ENCODE data around the gene COLEC11.

The COLEC11 gene

DNA sequence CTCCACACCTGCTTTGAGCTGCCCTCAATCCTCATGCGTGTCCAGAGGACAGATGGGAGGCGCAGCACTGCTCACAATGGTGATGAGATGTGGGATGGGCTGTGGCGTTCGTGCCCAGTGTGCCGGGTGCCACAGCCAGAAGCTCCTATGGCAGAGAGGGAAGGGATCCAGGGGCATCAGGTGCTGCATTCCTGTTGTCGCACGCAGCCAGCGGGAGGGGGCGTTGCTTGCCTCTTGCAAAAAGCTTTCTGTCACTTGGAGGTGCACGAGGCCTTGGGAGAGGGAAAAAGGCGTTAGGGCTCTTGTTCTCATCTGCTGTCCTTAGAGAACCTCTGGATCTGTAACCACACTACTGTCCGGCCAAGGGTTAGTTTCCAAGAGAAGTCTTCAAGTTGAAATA is 33.9 kb downstream of the COLEC11 start:
- TF ChIP-seq, protein P1, sequence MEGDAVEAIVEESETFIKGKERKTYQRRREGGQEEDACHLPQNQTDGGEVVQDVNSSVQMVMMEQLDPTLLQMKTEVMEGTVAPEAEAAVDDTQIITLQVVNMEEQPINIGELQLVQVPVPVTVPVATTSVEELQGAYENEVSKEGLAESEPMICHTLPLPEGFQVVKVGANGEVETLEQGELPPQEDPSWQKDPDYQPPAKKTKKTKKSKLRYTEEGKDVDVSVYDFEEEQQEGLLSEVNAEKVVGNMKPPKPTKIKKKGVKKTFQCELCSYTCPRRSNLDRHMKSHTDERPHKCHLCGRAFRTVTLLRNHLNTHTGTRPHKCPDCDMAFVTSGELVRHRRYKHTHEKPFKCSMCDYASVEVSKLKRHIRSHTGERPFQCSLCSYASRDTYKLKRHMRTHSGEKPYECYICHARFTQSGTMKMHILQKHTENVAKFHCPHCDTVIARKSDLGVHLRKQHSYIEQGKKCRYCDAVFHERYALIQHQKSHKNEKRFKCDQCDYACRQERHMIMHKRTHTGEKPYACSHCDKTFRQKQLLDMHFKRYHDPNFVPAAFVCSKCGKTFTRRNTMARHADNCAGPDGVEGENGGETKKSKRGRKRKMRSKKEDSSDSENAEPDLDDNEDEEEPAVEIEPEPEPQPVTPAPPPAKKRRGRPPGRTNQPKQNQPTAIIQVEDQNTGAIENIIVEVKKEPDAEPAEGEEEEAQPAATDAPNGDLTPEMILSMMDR (IDR thresholded peaks at IDR 0.05) = peak; percentile 22

DNA sequence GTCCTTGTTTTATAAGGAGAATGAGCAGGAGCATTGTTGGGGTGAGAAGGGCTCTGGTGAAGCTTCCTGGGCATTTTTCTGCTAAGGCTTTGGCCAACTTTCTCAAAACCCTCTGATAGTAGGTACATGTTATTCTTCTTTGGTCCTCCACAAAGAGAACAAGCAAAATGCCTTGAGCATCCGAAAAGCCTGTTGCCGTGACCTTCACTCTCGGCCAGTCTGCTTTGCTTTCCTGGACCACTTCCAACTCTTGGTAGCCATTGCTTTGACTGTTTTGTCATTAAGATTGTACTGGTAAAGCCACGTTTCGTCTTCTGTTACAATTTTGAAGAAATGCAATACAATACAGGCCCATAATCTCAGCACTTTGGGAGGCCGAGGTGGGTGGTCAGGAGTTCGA is 35.7 kb downstream of the COLEC11 start:
- TF ChIP-seq, protein P1 (IDR thresholded peaks at IDR 0.05) = no peak

DNA sequence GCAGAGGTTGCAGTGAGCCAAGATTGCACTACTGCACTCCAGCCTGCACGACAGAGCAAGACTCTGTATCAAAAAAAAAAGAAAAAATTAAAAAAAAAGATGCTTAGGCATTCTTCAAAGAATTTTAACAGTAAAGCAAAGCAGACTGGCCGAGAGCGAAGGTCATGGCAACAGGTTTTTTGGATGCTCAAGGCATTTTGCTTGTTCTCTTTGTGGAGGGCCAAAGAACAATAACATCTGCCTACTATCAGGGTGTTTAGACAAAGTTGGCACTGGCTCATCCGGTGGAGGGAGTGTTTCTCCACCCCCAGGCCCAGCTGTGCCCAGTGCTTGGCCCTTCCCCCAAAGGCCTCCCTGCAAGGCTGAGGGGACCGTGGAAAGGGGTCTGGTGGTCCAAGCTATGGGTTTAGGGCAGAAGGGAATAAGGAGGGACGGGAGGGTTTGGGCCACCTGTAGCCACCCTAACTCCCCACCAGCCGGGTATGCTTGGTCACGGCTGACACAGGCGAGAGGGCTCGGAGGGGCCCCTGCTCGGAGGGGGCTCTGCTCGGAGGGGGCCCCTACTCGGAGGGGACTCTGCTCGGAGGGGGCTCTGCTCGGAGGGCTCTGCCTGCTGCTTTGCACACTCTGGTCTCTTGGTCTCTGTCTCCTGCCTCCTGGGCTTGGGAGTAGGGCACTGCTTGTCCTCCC is 36.4 kb downstream of the COLEC11 start:
- TF ChIP-seq, protein P1 (IDR thresholded peaks at IDR 0.05) = no peak

DNA sequence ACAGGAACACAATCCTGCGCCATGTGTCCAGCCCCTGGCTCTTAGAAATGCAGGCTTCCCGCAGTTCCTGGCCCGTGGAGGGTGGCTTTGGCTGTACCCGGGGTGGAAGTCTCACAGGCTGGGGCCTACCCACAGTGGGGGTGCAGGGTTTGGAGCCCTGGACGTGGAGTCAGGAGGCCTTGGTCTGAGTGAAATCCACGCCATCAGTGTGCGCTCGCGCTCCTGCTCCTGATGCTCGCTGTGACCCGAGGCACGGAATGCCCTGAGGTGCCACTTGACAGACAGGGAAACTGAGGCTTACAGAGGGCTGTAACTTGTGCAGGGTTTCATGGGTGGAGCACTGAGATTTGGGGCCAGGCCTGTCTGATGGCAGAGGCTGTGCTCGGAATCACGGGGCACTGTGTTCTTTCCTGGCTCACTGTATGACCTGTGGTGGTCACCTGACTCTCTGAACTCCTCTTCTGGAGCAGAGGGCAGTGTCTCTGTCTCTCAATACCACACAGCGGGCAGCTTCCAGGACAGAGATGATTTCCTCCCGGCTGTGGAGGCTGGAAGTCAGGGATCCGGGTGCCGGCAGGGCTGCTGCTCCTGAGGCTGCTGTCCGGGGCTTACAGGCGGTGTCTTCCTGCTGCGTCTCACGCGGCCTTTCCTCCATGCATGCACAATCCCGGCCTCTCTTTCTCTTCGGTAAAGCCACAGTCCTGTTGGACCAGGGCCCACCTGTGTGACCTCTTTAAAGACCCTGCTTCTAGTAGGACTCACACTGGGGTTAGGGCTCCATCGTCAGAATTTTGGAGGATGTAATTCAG is 37.1 kb downstream of the COLEC11 start:
- TF ChIP-seq, protein P1 (IDR thresholded peaks at IDR 0.05) = no peak

DNA sequence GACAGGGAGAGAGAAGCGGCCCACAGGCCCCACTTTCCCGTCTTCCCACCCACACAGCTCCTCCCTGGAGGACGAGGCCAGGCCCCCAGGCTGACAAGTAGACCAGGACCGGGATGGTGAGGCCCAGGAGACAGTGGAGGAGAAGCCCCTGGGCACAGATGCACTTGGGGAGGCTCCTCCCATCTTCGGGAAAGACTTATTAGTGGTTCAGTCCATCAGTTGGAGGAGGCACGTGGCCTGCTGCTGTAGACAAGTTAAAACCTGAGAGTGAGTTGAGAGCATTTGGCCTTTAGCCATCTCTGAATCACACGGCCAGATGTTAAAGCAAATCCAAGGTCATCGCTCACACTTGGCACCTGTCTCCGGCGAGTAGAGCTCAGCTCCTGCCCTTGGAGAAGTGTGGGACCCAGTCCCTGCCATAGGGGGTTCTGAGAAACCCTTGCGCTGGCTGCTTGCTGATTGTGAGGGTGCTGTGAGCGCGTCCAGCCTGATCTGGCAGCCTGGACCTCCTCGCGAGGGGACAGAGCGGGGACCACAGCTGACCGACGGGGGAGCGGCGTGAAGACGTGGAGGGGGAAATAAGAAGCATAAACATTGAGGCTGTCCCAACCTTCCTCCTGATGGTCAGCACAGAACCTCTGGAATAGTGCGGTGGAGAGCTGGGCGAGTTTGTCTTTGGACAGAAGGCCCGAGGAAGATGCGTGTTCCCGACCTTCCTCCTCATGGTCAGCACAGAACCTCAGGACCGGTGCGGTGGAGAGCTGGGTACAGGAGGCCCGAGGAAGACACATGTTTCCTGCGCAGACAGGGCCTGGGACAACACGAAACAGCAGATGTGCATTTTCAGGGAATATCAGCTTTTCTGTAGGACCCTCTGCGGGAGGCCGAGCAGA is 38.4 kb downstream of the COLEC11 start:
- TF ChIP-seq, protein P1 (IDR thresholded peaks at IDR 0.05) = no peak

DNA sequence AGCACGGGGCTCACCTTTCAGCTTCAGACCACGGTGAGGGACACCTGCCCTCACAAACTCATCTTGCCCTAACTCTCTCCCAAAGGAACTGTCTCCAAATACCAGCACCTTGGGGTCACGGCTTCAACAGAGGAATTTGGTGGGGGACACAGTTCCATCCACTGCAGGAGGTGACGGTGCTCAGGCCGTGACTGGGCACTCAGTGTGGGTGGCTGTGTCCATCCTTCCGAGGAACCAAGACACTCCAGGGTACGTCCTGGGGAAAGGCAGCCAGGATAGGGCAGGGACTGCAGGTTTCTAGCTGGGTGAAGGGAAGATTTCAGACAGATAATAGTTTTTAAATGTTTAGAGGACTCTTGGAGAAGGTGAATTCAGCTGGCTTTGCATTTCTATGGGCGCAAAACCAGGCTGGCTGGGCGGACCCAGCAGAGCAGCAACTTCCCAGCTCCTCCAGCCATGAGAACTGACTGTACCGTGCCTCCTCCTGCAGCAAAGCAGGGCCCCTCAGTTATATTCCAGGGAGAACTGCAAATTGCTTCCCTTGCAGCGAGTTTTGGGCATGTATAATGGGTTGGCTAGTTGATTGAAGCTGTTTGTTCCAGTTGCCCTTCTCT is 39.2 kb downstream of the COLEC11 start:
- TF ChIP-seq, protein P1 (IDR thresholded peaks at IDR 0.05) = no peak

DNA sequence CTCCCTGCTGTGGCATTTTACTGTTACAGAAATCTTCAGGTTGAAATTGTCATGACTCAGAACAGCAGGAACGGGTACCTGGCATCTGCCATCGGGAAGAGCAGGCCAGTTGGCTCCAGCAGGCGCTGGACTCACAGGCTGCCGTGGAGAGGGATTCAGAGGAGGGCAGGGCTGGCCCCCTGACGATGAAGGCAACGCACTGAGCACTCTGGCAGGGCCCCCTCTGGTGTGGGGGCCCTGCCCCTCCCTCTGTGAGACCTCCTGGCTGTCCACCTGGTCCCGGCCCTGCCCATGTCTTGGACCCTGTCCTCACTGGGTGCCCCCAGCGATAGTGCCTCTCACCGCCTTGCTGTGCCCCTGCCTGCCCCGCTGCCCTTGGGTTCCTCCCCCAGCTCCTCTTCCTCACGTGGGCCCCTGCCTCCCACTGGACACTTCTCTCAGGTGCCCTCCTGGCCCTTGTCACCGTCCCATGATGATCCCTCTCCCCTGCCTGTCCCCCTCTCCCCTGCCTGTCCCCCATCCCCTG is 39.7 kb downstream of the COLEC11 start:
- TF ChIP-seq, protein P1 (IDR thresholded peaks at IDR 0.05) = no peak

All from LNCAP (cell line).